ENCODE measurements around the gene ZNF207. TPM values are rescaled to one million over a fixed set of nuclear protein-coding genes. Genes with fewer than 3 reads are reported as not detected.

The ZNF207 gene
- total RNA-seq, 1 experiment from 2014 or later = 177 TPM

GRCh38 chr17:32320847-32321246, 29.1 kb upstream of the ZNF207 start:
- POLR2A ChIA-PET (ENCODE audit: low non-redundant PET) = no interaction called here
- TF ChIP-seq CTCF (conservative IDR thresholded peaks at IDR 0.05; ENCODE audit: low read depth, low read length) (no peak), EZH2 (IDR thresholded peaks at IDR 0.05; ENCODE audit: borderline replicate concordance, low read depth, low read length, poor library complexity, severe bottlenecking) (no peak)
- Histone ChIP-seq H3K27ac (ENCODE audit: low read depth, low read length, poor library complexity, severe bottlenecking) (no peak overlapping the region), H3K9me3 (ENCODE audit: low read depth, low read length, poor library complexity, severe bottlenecking) (no peaks in the 10 kb centered on the region), H3K4me1 (ENCODE audit: insufficient read depth, low read length, poor library complexity, severe bottlenecking) (no peaks in the 10 kb centered on the region), H3K4me3 (ENCODE audit: low read depth, low read length, poor library complexity, severe bottlenecking) (no peak overlapping the region), H3K36me3 (ENCODE audit: insufficient read depth, low read length, poor library complexity, severe bottlenecking) (no peaks in the 10 kb centered on the region), H3K27me3 (replicated peaks; ENCODE audit: insufficient read depth, low read depth, low read length, poor library complexity) (no peaks in the 10 kb centered on the region)
- CTCF ChIA-PET = no interaction called here
- DNase-seq (ENCODE audit: low spot score) = no peak
- intact Hi-C loops (cut with micrococcal nuclease; ENCODE audit: unreplicated experiment) = no loop called here
- BruUV-seq (replicated peaks) = no TSS peak

DNA sequence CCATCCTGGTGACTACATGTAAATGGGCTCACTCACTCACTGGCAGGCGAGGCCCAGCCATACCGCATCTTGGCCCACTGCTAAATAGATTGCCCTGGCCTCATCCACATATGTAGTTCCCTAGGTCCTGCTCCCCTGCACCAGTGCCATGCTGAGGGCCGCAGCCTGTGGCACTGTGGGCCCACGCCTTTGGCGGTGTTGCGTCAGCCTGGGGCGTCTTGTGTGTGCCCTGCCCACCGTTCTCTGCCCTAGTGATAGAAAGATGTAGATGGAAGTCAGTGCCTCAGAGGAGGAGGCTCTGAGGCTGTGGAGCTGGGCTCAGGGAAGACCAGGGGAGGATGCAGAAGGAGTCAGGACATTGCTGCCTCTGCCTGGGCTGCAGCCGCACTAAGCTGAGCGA, 26.9 kb upstream of the ZNF207 start:
- intact Hi-C loops (cut with micrococcal nuclease; ENCODE audit: unreplicated experiment) = no loop called here

DNA sequence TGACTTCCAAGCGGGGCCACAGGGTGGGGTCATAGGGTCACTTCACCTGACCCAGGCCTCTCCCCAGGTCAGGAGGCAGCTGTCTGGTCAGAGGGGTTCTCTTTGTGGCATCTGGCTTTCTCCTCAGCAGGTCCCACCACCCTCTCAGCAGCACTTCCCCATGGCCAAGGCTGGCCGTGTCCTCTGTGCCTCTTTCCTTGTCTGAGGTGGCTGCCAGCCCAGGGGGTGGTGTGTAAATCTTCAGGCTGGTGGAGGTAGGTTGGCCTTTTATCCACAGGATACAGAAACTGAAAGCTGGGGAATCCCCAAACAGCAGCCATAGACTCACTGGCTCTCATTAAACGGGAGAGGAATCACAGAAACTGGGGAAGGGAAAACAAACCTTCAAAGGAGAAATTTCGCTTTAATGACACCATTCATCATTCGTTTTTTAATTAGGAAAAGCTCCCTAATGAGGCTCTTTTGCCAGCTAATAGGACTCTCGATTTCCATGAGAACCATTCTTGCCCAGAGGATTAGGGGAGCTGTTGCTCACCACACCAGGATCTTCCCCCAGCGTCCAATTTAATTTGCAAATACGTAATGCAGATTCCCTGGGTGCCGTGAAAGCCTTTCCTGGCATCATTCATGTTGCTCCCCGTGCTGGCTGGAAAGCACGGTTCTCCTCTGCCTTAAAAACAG, 26.0 kb upstream of the ZNF207 start:
- TF ChIP-seq CTCF (conservative IDR thresholded peaks at IDR 0.05; ENCODE audit: low read depth, low read length) = no peak
- no peak for TF ChIP-seq EZH2 (IDR thresholded peaks at IDR 0.05; ENCODE audit: borderline replicate concordance, low read depth, low read length, poor library complexity, severe bottlenecking)
- DNase-seq (ENCODE audit: low spot score) = no peak
- Histone ChIP-seq H3K27me3 (replicated peaks; ENCODE audit: insufficient read depth, low read depth, low read length, poor library complexity) (no peaks in the 10 kb centered on the region), H3K4me1 (ENCODE audit: insufficient read depth, low read length, poor library complexity, severe bottlenecking) (no peaks in the 10 kb centered on the region), H3K9me3 (ENCODE audit: low read depth, low read length, poor library complexity, severe bottlenecking) (no peaks in the 10 kb centered on the region), H3K27ac (ENCODE audit: low read depth, low read length, poor library complexity, severe bottlenecking) (no peak overlapping the region), H3K36me3 (ENCODE audit: insufficient read depth, low read length, poor library complexity, severe bottlenecking) (no peaks in the 10 kb centered on the region), H3K4me3 (ENCODE audit: low read depth, low read length, poor library complexity, severe bottlenecking) (no peak overlapping the region)
- BruUV-seq (replicated peaks) = no TSS peak
- intact Hi-C loops (cut with micrococcal nuclease; ENCODE audit: unreplicated experiment) = no loop called here
- ChIA-PET CTCF (no interaction called here), POLR2A (ENCODE audit: low non-redundant PET) (no interaction called here)

More for the DNA sequence above, 26.9 kb upstream of the ZNF207 start:
- Histone ChIP-seq H3K4me3 (ENCODE audit: low read depth, low read length, poor library complexity, severe bottlenecking) (no peak overlapping the region), H3K4me1 (ENCODE audit: insufficient read depth, low read length, poor library complexity, severe bottlenecking) (no peaks in the 10 kb centered on the region), H3K27me3 (replicated peaks; ENCODE audit: insufficient read depth, low read depth, low read length, poor library complexity) (no peaks in the 10 kb centered on the region), H3K27ac (ENCODE audit: low read depth, low read length, poor library complexity, severe bottlenecking) (no peak overlapping the region), H3K36me3 (ENCODE audit: insufficient read depth, low read length, poor library complexity, severe bottlenecking) (no peaks in the 10 kb centered on the region), H3K9me3 (ENCODE audit: low read depth, low read length, poor library complexity, severe bottlenecking) (no peaks in the 10 kb centered on the region)
- no TSS peak for BruUV-seq (replicated peaks)
- no peak for TF ChIP-seq CTCF (conservative IDR thresholded peaks at IDR 0.05; ENCODE audit: low read depth, low read length)
- no peak for TF ChIP-seq EZH2 (IDR thresholded peaks at IDR 0.05; ENCODE audit: borderline replicate concordance, low read depth, low read length, poor library complexity, severe bottlenecking)
- POLR2A ChIA-PET (ENCODE audit: low non-redundant PET) = no interaction called here
- no peak for DNase-seq (ENCODE audit: low spot score)
- CTCF ChIA-PET = no interaction called here
